Adrenal gland (tissue), 12 donors: ENCODE measurements around the gene COPE. TPM values are rescaled to one million over a fixed set of nuclear protein-coding genes. Genes with fewer than 3 reads are reported as not detected.
A peak's percentile ranks its signal among the peaks of the same experiment; 100 is the strongest.
"Not testable (repeated sequence)": the region's sequence is repeated elsewhere in the genome, so short reads cannot be mapped to it uniquely, and the experiment has no call there.

ENCODE experiments used
- DNase-seq, 7 donors: peaks; one replicate each; pipeline ENCODE4 v3.0.0-alpha.2; 2019 to 2020
- H3K27ac ChIP-seq, 5 donors: fragments of 200-600 bp; sonication (generic) in 4 of 5; 1 replicate in 3 of 5; 2 replicates in 2 of 5; pipeline versions ENCODE4 v1.5.1 to v1.8.0; 2016 to 2020; ENCODE audit warnings: mild to moderate bottlenecking in 1 of 5
- H3K27me3 ChIP-seq: fragments of 200-600 bp; 2 replicates; pipeline ENCODE4 v1.8.0; 2021
- H3K36me3 ChIP-seq, 2 donors: fragments of 200-600 bp; replicated peaks in 1 of 2; 1 replicate in 1 of 2; 2 replicates in 1 of 2; pipeline versions ENCODE4 v1.5.1 to v1.8.0; 2018 to 2022
- H3K4me1 ChIP-seq, 2 donors: fragments of 200-600 bp; replicated peaks in 1 of 2; 1 replicate in 1 of 2; 2 replicates in 1 of 2; pipeline versions ENCODE4 v1.5.1 to v1.8.0; 2018 to 2021
- H3K4me3 ChIP-seq, 4 donors: fragments of 200-600 bp; sonication (generic) in 3 of 4; one replicate each; pipeline ENCODE4 v1.5.1; 2016 to 2018
- H3K9me3 ChIP-seq, 3 donors: fragments of 200-600 bp; sonication (generic) in 1 of 3; replicated peaks in 1 of 3; 1 replicate in 2 of 3; 2 replicates in 1 of 3; pipeline versions ENCODE4 v1.5.1 to v1.8.0; 2016 to 2021
- POLR2A ChIP-seq, 2 donors: fragments of 450-650 bp; IDR thresholded peaks; one replicate each; pipeline ENCODE4 v1.6.1; 2017; ENCODE audit warnings: antibody characterized with exemption in 2 of 2, mild to moderate bottlenecking in 2 of 2, moderate library complexity in 1 of 2
- WGBS, 4 donors: extraction: QIAGEN DNeasy Blood & Tissue Kit in 2 of 4; methylation state at CpG; one replicate each; pipeline versions ENCODE4 v1.1.5 to v1.1.7; 2013 to 2017; 5-methylcytosine and 5-hydroxymethylcytosine counted together
- intact Hi-C, 2 donors: fragments of 100-400 bp; cut with DNase I; formaldehyde crosslinking; loops; one replicate each; pipeline versions ENCODE4 v1.14.1 to v1.15.0; 2022 to 2023
- polyA plus RNA-seq, 3 donors: library from polyadenylated mRNA; stranded (reverse); fragments of 200-250 nt in 2 of 3; fragments of 350-450 nt in 1 of 3; fragmentation: Illumina TruSeq in 1 of 3; extraction: RNeasy Lipid Tissue Mini Kit (QIAGEN cat#74804) in 1 of 3; gene quantifications; one replicate each; pipeline ENCODE4 v1.2.3, GENCODE V29; 2013 to 2014
- total RNA-seq, 9 donors: library from RNA; depleted of rRNA in 4 of 9; stranded (reverse); fragments of >200 nt in 4 of 9; fragments of 120-200 nt in 1 of 9; fragmentation: NEBNext Ultra II Directional in 1 of 9; extraction: Animal tissue kit (Norgen Biotek cat#: 25700) in 1 of 9; gene quantifications; one replicate each; pipeline versions ENCODE4 v1.1.0 to v1.2.4, GENCODE V29; 2013 to 2023
- TF ChIP-seq, protein P1 (sequence below), 6 experiments: fragments of 450-650 bp in 4 of 6; fragments of 200-600 bp in 2 of 6; sonication (generic) in 1 of 6; IDR thresholded peaks; 1 replicate in 5 of 6; 2 replicates in 1 of 6; pipeline versions ENCODE4 v1.5.1 to v1.8.0; 2016 to 2021; ENCODE audit warnings: antibody characterized with exemption in 6 of 6, mild to moderate bottlenecking in 2 of 6, moderate library complexity in 1 of 6
- donor health status: healthy with polysubstance abuse.
- donor health status: Bipolar disorder and iron deficiency.
- donor health status: DM: yes; HTN: yes; CAD: no.
- donor health status: DM: no; HTN: no; CAD: no.
- donor health status: DM: no; HTN: no; CAD: no.
- donor health status: DM: yes; HTN: yes; CAD: no.

COPE gene
- total and polyA plus RNA-seq, 12 donors, result 45.1 to 400 (median 298) TPM

DNA sequence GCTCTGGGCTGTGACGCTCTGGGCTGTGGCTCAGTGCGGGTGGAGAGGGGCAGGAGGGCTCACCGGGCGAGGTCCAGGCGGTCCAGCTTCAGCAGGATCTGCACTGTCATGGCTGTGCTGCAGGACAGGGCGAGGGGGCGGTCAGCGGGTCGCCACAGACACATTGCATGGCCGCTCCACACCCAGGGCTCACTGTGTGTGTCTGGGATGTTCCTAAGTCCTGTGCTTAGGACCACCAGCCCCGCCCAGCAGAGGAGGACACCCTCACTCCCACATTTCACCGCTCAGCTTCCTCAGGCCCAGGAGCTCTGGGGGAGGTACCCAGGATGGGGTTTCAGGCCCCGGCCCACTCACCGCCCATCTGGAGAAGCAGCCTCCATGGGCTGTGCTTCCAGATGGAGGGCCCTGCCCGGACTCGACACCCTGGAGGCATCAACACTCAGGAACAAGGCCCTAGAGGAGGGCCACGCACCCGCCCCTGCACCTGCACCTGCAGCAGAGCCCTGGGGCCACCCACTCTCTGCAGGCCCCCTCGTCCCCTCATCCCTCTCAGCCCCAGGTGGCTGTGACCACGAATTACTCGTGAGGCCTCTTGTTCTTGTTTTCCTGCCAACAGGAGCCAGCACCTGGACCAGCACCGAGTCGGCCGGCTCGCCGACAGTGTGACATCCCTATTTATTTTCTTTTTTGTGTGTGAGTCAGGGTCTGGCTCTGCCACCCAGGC is 13.5 kb downstream of the COPE start:
- peaks cover 0 to 49% of the 10 kb centered on the region in 2 donors for H3K36me3 ChIP-seq
- intact Hi-C loops, result no loop called here
- H3K9me3 ChIP-seq, result no peaks in the 10 kb centered on the region
- H3K27ac ChIP-seq, result peak overlapping the region in 1 of 5 donors; percentile 73
- H3K4me3 ChIP-seq, result no peak overlapping the region
- TF ChIP-seq, protein P1, sequence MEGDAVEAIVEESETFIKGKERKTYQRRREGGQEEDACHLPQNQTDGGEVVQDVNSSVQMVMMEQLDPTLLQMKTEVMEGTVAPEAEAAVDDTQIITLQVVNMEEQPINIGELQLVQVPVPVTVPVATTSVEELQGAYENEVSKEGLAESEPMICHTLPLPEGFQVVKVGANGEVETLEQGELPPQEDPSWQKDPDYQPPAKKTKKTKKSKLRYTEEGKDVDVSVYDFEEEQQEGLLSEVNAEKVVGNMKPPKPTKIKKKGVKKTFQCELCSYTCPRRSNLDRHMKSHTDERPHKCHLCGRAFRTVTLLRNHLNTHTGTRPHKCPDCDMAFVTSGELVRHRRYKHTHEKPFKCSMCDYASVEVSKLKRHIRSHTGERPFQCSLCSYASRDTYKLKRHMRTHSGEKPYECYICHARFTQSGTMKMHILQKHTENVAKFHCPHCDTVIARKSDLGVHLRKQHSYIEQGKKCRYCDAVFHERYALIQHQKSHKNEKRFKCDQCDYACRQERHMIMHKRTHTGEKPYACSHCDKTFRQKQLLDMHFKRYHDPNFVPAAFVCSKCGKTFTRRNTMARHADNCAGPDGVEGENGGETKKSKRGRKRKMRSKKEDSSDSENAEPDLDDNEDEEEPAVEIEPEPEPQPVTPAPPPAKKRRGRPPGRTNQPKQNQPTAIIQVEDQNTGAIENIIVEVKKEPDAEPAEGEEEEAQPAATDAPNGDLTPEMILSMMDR (IDR thresholded peaks at IDR 0.05), result no peak
- TF ChIP-seq POLR2A (IDR thresholded peaks at IDR 0.05), result no peak
- WGBS, 4 donors, result 74 to 91% (median 83%) methylated on average over 11 to 26 of the region's 26 CpGs
- H3K4me1 ChIP-seq, result peaks cover 18 to 19% of the 10 kb centered on the region in 2 donors
- no peak for DNase-seq
- no peaks in the 10 kb centered on the region for H3K27me3 ChIP-seq

DNA sequence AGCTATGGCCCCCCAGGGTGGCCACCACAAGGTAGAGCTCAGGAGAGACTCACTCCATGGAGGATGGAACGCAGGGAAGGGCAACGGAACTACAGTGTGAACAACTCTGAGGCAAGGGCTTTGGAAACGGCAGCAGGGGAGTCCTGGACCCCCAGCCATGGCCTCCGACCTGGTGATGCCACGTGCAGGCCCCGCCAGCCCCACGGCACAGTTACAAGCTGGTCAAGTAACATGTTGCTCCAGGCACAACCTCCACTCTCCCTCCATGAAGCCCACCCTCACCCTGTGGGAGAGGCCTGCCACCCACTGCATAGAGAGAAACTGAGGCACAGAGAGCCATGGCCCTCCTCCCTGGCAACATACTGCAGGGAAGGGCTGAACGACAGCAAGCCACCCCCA is 14.1 kb downstream of the COPE start:
- 89 to 95% (median 91%) methylated on average over 7 to 8 of the region's 8 CpGs for WGBS, 4 donors
- Histone ChIP-seq H3K9me3 (no peaks in the 10 kb centered on the region), H3K4me3 (no peak overlapping the region), H3K36me3 (peaks cover 0 to 47% of the 10 kb centered on the region in 2 donors), H3K4me1 (peaks cover 18 to 19% of the 10 kb centered on the region in 2 donors), H3K27ac (no peak overlapping the region), H3K27me3 (no peaks in the 10 kb centered on the region)
- TF ChIP-seq, protein P1 (IDR thresholded peaks at IDR 0.05), result no peak
- no peak for TF ChIP-seq POLR2A (IDR thresholded peaks at IDR 0.05)
- no peak for DNase-seq
- intact Hi-C loops, result no loop called here

DNA sequence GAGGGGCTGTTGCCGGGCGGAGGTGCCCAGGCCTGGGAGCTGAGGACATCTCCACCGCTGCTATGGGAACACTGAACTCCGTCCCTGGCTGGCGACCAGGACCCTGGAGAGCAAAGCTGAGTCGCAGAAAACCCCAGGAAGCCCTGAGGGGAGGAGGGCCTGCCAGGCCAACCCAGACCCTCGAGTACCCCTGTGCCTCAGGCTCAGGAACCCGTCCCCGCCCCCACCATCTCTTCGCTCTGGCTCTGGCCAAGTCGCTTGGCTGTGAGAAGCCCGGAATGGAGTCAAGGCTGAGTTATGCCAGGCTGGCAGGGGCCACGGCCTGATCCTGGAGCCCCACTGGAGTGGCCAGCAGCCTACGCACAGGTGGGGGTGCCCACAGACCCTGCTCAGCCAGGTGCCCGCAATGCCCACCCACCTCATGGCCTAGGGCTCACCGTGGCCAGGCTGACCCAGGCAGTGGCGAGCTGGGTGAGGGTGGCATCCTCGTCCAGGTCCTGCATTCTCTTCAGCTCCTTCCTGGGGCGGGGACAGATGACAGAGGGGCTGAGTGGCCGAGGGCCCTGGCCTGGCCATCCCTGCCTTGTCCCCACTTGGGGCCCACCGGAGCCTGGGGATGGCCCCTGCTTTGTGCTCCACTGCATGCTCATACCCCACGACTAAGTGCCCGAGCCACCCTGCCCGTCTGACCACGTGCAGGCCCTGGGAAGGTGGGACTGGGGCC is 14.7 kb downstream of the COPE start:
- Histone ChIP-seq H3K4me1 (peaks cover 18 to 19% of the 10 kb centered on the region in 2 donors), H3K4me3 (no peak overlapping the region), H3K27me3 (no peaks in the 10 kb centered on the region), H3K27ac (no peak overlapping the region), H3K9me3 (no peaks in the 10 kb centered on the region), H3K36me3 (peaks cover 0 to 50% of the 10 kb centered on the region in 2 donors)
- intact Hi-C loops, result no loop called here
- peak in 1 of 7 donors; percentile 23 for DNase-seq
- no peak for TF ChIP-seq POLR2A (IDR thresholded peaks at IDR 0.05)
- TF ChIP-seq, protein P1 (IDR thresholded peaks at IDR 0.05), result no peak
- 80 to 86% (median 81%) methylated on average over 1 to 25 of the region's 25 CpGs for WGBS, 4 donors

DNA sequence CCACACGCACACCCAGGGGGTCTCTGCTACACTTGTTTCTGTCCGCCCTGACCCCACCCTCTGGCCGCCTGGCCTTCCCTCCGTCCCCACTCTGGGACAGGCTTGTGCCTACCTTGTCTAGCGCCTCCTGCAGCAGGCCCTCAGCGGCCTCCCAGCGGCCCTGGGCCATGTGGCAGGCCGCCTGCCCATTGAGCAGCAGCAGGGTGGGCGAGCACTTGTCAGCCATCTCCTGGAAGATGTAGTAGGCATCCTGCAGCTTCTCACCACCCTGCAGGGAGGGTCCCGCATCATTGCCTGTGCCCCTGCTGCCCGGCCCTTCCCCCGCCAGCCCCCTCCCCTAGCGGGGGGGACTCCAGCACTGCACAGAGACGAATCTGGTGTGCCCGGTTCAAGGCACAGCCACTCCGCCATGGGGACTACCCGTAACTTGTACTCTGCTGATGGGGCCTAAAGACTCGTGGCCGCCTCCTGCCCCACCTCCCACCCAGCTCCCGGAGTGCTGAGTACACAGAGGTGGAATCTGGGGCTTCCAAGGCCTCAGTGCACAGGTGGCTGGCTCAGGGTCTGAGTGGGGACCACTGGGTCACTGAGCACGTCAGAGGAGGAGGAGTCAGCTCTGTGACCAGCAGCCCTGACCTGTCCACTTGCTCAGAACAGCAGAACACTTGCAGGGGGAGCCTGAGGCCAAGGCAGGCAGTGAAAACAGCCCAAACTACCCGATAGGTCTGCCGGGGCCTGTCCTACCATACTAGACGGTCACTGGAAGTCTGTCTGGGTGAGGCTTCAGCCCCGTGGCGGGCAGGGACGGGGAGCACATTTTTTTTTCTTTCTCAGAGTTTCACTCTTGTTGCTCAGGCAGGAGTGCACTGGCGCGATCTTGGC is 15.8 kb downstream of the COPE start:
- WGBS, 4 donors, result 86 to 92% (median 90%) methylated on average over 12 to 29 of the region's 29 CpGs

DNA sequence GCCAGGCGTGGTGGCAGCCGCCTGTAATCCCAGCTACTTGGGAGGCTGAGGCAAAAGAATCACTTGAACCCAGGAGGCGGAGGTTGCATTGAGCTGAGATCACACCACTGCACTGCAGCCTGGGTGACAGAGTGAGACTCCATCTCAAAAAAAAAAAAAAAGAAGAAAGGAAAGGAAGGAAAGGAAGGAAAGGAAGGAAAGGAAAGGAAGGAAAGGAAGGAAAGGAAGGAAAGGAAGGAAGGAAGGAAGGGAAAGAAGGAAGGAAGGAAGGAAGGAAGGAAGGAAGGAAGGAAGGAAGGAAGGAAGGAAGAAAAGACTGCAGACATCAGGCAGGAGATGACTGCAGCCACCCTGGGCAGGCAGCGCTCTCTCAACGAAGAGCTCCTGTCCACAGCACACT is 16.7 kb downstream of the COPE start:
- peaks cover 0 to 50% of the 10 kb centered on the region in 2 donors for H3K36me3 ChIP-seq
- H3K27me3 ChIP-seq, H3K27ac ChIP-seq, intact Hi-C loops, DNase-seq, H3K9me3 ChIP-seq, H3K4me3 ChIP-seq: not testable (repeated sequence)
- 95 to 96% (median 95%) methylated on average over 5 of the region's 5 CpGs for WGBS, 4 donors
- H3K4me1 ChIP-seq, result peaks cover 15 to 18% of the 10 kb centered on the region in 2 donors

More for the DNA sequence above, 15.8 kb downstream of the COPE start:
- H3K27me3 ChIP-seq, result no peaks in the 10 kb centered on the region
- peaks cover 0 to 55% of the 10 kb centered on the region in 2 donors for H3K36me3 ChIP-seq
- peaks cover 15 to 18% of the 10 kb centered on the region in 2 donors for H3K4me1 ChIP-seq
- H3K27ac ChIP-seq, result no peak overlapping the region
- no peak overlapping the region for H3K4me3 ChIP-seq
- TF ChIP-seq POLR2A (IDR thresholded peaks at IDR 0.05), result no peak
- TF ChIP-seq, protein P1 (IDR thresholded peaks at IDR 0.05), result no peak
- no peak for DNase-seq
- H3K9me3 ChIP-seq, result no peaks in the 10 kb centered on the region
- intact Hi-C loops, result no loop called here
